A549 (cell line): ENCODE data around the gene CEP57L1.

Experiments
- CBX8 ChIP-seq: fragments of 200-600 bp; sonication (generic); IDR thresholded peaks from 2 replicates; pipeline ENCODE4 v1.6.1; 2016
- CHD2 ChIP-seq: fragments of 150-350 bp; IDR thresholded peaks from 2 replicates; pipeline ENCODE4 v1.6.1; 2014; ENCODE audit warnings: low read length; ENCODE audit not compliant: partially characterized antibody
- EHMT2 ChIP-seq: fragments of 200-600 bp; sonication (generic); IDR thresholded peaks from 2 replicates; pipeline ENCODE4 v1.6.1; 2016; ENCODE audit warnings: antibody characterized with exemption, low read depth, mild to moderate bottlenecking, moderate library complexity
- FOSL2 ChIP-seq, 2 experiments: fragments of 450-650 bp in 1 of 2; fragments of >200 bp in 1 of 2; sonication (Bioruptor Twin) in 1 of 2; formaldehyde crosslinking; IDR thresholded peaks; 2 replicates each; pipeline versions ENCODE4 v1.5.0 to v1.6.1; 2016 to 2020; ENCODE audit warnings: mild to moderate bottlenecking in 1 of 2, moderate library complexity in 1 of 2
- JUN ChIP-seq, 2 experiments: fragments of >200 bp; sonication (Bioruptor Twin); formaldehyde crosslinking; IDR thresholded peaks; 2 replicates in 1 of 2; 3 replicates in 1 of 2; pipeline ENCODE4 v1.6.1; 2016 to 2017
- KDM5A ChIP-seq: fragments of 200-600 bp; sonication (generic); IDR thresholded peaks from 2 replicates; pipeline ENCODE4 v1.6.1; 2016; ENCODE audit warnings: antibody characterized with exemption, mild to moderate bottlenecking
- MAZ ChIP-seq: fragments of 150-350 bp; IDR thresholded peaks from 2 replicates; pipeline ENCODE4 v1.6.1; 2014; ENCODE audit warnings: antibody characterized with exemption, low read depth, low read length, borderline replicate concordance
- RFX5 ChIP-seq: fragments of 450-650 bp; IDR thresholded peaks from 2 replicates; pipeline ENCODE4 v1.7.1; 2014; ENCODE audit warnings: antibody characterized with exemption, mild to moderate bottlenecking, moderate library complexity
- SMC3 ChIP-seq: fragments of >200 bp; sonication (Bioruptor Twin); formaldehyde crosslinking; IDR thresholded peaks from 3 replicates; pipeline ENCODE4 v1.6.1; 2018; ENCODE audit warnings: inconsistent platforms
- TF ChIP-seq, protein P1 (sequence below): fragments of 450-650 bp; IDR thresholded peaks from 2 replicates; pipeline ENCODE4 v1.6.1; 2014; ENCODE audit warnings: antibody characterized with exemption
- TF ChIP-seq, protein P2 (sequence below): fragments of >200 bp; sonication (Bioruptor Twin); formaldehyde crosslinking; IDR thresholded peaks from 3 replicates; pipeline ENCODE4 v1.5.1; 2016
- TF ChIP-seq, protein P3 (sequence below): fragments of 200-600 bp; sonication (generic); IDR thresholded peaks from 2 replicates; pipeline ENCODE4 v1.6.1; 2016; ENCODE audit warnings: antibody characterized with exemption, mild to moderate bottlenecking, moderate library complexity
- TF ChIP-seq, protein P4 (sequence below): fragments of >200 bp; sonication (Bioruptor Twin); formaldehyde crosslinking; IDR thresholded peaks from 3 replicates; pipeline ENCODE4 v1.6.1; 2016

DNA sequence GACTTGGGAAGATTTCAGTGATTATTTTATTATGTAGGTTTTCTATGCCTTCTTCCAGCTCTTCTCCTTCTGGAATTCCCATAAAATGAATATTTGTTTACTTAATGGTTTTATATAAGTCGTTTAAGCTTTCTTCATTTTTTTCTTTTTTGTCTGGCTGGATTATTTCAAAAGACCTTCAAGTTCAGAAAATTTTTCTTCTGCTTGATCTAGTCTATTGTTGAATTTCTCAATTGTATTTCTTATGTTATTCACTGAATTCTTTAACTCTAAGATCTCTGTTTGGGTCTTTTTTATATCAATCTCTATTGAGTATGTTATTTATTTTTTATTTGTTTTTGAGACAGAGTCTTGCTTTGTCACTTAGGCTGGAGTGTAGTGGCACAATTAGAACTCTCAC lies 117.4 kb downstream of the CEP57L1 start:
- TF ChIP-seq, protein P1, sequence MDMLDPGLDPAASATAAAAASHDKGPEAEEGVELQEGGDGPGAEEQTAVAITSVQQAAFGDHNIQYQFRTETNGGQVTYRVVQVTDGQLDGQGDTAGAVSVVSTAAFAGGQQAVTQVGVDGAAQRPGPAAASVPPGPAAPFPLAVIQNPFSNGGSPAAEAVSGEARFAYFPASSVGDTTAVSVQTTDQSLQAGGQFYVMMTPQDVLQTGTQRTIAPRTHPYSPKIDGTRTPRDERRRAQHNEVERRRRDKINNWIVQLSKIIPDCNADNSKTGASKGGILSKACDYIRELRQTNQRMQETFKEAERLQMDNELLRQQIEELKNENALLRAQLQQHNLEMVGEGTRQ: no peak
- TF ChIP-seq EHMT2: no peak
- no peak for TF ChIP-seq FOSL2 (IDR thresholded peaks at IDR 0.05)
- no peak for TF ChIP-seq FOSL2 (CRISPR knock-in tag; IDR thresholded peaks at IDR 0.05)
- TF ChIP-seq, protein P2, sequence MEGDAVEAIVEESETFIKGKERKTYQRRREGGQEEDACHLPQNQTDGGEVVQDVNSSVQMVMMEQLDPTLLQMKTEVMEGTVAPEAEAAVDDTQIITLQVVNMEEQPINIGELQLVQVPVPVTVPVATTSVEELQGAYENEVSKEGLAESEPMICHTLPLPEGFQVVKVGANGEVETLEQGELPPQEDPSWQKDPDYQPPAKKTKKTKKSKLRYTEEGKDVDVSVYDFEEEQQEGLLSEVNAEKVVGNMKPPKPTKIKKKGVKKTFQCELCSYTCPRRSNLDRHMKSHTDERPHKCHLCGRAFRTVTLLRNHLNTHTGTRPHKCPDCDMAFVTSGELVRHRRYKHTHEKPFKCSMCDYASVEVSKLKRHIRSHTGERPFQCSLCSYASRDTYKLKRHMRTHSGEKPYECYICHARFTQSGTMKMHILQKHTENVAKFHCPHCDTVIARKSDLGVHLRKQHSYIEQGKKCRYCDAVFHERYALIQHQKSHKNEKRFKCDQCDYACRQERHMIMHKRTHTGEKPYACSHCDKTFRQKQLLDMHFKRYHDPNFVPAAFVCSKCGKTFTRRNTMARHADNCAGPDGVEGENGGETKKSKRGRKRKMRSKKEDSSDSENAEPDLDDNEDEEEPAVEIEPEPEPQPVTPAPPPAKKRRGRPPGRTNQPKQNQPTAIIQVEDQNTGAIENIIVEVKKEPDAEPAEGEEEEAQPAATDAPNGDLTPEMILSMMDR: no peak
- TF ChIP-seq, protein P3, sequence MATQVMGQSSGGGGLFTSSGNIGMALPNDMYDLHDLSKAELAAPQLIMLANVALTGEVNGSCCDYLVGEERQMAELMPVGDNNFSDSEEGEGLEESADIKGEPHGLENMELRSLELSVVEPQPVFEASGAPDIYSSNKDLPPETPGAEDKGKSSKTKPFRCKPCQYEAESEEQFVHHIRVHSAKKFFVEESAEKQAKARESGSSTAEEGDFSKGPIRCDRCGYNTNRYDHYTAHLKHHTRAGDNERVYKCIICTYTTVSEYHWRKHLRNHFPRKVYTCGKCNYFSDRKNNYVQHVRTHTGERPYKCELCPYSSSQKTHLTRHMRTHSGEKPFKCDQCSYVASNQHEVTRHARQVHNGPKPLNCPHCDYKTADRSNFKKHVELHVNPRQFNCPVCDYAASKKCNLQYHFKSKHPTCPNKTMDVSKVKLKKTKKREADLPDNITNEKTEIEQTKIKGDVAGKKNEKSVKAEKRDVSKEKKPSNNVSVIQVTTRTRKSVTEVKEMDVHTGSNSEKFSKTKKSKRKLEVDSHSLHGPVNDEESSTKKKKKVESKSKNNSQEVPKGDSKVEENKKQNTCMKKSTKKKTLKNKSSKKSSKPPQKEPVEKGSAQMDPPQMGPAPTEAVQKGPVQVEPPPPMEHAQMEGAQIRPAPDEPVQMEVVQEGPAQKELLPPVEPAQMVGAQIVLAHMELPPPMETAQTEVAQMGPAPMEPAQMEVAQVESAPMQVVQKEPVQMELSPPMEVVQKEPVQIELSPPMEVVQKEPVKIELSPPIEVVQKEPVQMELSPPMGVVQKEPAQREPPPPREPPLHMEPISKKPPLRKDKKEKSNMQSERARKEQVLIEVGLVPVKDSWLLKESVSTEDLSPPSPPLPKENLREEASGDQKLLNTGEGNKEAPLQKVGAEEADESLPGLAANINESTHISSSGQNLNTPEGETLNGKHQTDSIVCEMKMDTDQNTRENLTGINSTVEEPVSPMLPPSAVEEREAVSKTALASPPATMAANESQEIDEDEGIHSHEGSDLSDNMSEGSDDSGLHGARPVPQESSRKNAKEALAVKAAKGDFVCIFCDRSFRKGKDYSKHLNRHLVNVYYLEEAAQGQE: no peak
- no peak for TF ChIP-seq CBX8
- TF ChIP-seq, protein P4, sequence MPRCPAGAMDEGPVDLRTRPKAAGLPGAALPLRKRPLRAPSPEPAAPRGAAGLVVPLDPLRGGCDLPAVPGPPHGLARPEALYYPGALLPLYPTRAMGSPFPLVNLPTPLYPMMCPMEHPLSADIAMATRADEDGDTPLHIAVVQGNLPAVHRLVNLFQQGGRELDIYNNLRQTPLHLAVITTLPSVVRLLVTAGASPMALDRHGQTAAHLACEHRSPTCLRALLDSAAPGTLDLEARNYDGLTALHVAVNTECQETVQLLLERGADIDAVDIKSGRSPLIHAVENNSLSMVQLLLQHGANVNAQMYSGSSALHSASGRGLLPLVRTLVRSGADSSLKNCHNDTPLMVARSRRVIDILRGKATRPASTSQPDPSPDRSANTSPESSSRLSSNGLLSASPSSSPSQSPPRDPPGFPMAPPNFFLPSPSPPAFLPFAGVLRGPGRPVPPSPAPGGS: no peak
- TF ChIP-seq KDM5A: no peak
- TF ChIP-seq SMC3: no peak
- TF ChIP-seq MAZ: no peak
- TF ChIP-seq CHD2: no peak
- TF ChIP-seq RFX5: no peak
- no peak for TF ChIP-seq JUN (IDR thresholded peaks at IDR 0.05)
